ENCODE data around the gene WDTC1. TPM values are rescaled to one million over a fixed set of nuclear protein-coding genes. Genes with fewer than 3 reads are reported as not detected.

Gene WDTC1
- total and polyA plus RNA-seq, 4 donors: 4.6 to 25.0 (median 19.6) TPM

- no peaks in the 10 kb centered on the region for H3K27me3 ChIP-seq (ENCODE audit: control insufficient read depth in 4 of 4, insufficient read depth in 4 of 4, low read length in 3 of 4)
- no peak overlapping the region for H3K27ac ChIP-seq (ENCODE audit: low read depth in 1 of 2, low read length in 2 of 2)
- H3K9me3 ChIP-seq (ENCODE audit: control insufficient read depth in 4 of 4, low read length in 3 of 4): no peaks in the 10 kb centered on the region
- no peak overlapping the region for H3K9ac ChIP-seq (ENCODE audit: low read depth in 1 of 2, low read length in 2 of 2)
- H3K4me3 ChIP-seq (ENCODE audit: low read depth in 1 of 3, low read length in 3 of 3): no peak overlapping the region
- no peak for DNase-seq (ENCODE audit: low spot score)
- no peaks in the 10 kb centered on the region for H3K4me1 ChIP-seq (ENCODE audit: control insufficient read depth in 4 of 4, insufficient read depth in 4 of 4, low read length in 3 of 4)
- TF ChIP-seq NR2F2 (IDR thresholded peaks at IDR 0.05) (no peak), MAX (IDR thresholded peaks at IDR 0.05) (no peak), ATF3 (IDR thresholded peaks at IDR 0.05) (no peak), REST (IDR thresholded peaks at IDR 0.05) (no peak), ZBTB33 (IDR thresholded peaks at IDR 0.05) (no peak), YY1 (IDR thresholded peaks at IDR 0.05) (no peak), HNF4G (IDR thresholded peaks at IDR 0.05) (no peak), FOXA2 (IDR thresholded peaks at IDR 0.05) (no peak), JUND (IDR thresholded peaks at IDR 0.05) (no peak), RAD21 (IDR thresholded peaks at IDR 0.05) (no peak)
- 64% methylated on average over 3 of the region's 3 CpGs for WGBS
- peaks cover 0 to 4% (median 2%) of the 10 kb centered on the region in 4 donors for H3K36me3 ChIP-seq (ENCODE audit: control insufficient read depth in 4 of 4, insufficient read depth in 3 of 4, low read depth in 1 of 4, low read length in 3 of 4)
These were observed 41.3 kb downstream of the WDTC1 start for GRCh38 chr1:27275696-27276095.

- no peaks in the 10 kb centered on the region for H3K27me3 ChIP-seq (ENCODE audit: control insufficient read depth in 4 of 4, insufficient read depth in 4 of 4, low read length in 3 of 4)
- peaks cover 0 to 26% (median 19%) of the 10 kb centered on the region in 4 donors for H3K36me3 ChIP-seq (ENCODE audit: control insufficient read depth in 4 of 4, insufficient read depth in 3 of 4, low read depth in 1 of 4, low read length in 3 of 4)
- H3K27ac ChIP-seq (ENCODE audit: low read depth in 1 of 2, low read length in 2 of 2): no peak overlapping the region
- WGBS: 52% methylated on average over 11 of the region's 11 CpGs
- H3K9me3 ChIP-seq (ENCODE audit: control insufficient read depth in 4 of 4, low read length in 3 of 4): no peaks in the 10 kb centered on the region
- no peak overlapping the region for H3K4me3 ChIP-seq (ENCODE audit: low read depth in 1 of 3, low read length in 3 of 3)
- peak; percentile 90 for DNase-seq (ENCODE audit: low spot score)
- no peak overlapping the region for H3K9ac ChIP-seq (ENCODE audit: low read depth in 1 of 2, low read length in 2 of 2)
- H3K4me1 ChIP-seq (ENCODE audit: control insufficient read depth in 4 of 4, insufficient read depth in 4 of 4, low read length in 3 of 4): no peaks in the 10 kb centered on the region
- TF ChIP-seq YY1 (IDR thresholded peaks at IDR 0.05) (no peak), CTCF (IDR thresholded peaks at IDR 0.05; ENCODE audit: low read depth, low read length, missing input control) (peak; percentile 80), RAD21 (IDR thresholded peaks at IDR 0.05) (peak; percentile 79 to 85)
These were observed 50.2 kb downstream of the WDTC1 start for GRCh38 chr1:27284425-27285273.
